Activated CD8-positive, alpha-beta memory T cell treated with anti-CD3 and anti-CD28 coated beads, Interleukin-2, amount 50 U/mL, for 48 hours (primary cell): ENCODE measurements around the gene RBM6.
A peak's percentile ranks its signal among the peaks of the same experiment; 100 is the strongest.
"Not testable (repeated sequence)": the region's sequence is repeated elsewhere in the genome, so short reads cannot be mapped to it uniquely, and the experiment has no call there.

ENCODE experiments used
- DNase-seq: peaks from one replicate; pipeline ENCODE4 v3.0.0-alpha.2; 2020

The RBM6 gene

DNA sequence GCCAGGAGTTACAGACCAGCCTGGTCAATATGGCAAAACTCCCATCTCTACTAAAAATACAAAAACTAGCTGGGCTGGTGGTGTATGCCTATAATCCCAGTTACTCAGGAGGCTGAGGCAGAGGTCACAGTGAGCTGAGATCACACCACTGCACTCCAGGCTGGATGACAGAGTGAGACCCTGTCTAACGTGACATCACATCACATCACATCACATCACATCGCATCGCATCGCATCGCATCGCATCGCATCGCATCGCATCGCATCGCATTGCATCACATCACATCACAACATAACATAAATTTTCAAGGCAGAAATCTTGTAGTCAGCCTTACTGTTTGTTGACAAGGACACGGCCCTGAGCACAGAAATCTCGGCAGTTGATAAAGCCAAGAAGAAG lies 44.4 kb downstream of the RBM6 start:
- no peak for DNase-seq

- no peak for DNase-seq
Observed at GRCh38 chr3:49992326-49992725, 52.4 kb downstream of the RBM6 start.

GRCh38 chr3:49994476-49994875 lies 54.5 kb downstream of the RBM6 start:
- no peak for DNase-seq

- no peak for DNase-seq
Observed at GRCh38 chr3:49996016-49996415, 56.1 kb downstream of the RBM6 start.

GRCh38 chr3:49997862-49998261 lies 57.9 kb downstream of the RBM6 start:
- no peak for DNase-seq

- DNase-seq, result no peak
Observed at GRCh38 chr3:49998326-49998725, 58.4 kb downstream of the RBM6 start.

GRCh38 chr3:50001511-50001910 lies 61.6 kb downstream of the RBM6 start:
- no peak for DNase-seq

DNA sequence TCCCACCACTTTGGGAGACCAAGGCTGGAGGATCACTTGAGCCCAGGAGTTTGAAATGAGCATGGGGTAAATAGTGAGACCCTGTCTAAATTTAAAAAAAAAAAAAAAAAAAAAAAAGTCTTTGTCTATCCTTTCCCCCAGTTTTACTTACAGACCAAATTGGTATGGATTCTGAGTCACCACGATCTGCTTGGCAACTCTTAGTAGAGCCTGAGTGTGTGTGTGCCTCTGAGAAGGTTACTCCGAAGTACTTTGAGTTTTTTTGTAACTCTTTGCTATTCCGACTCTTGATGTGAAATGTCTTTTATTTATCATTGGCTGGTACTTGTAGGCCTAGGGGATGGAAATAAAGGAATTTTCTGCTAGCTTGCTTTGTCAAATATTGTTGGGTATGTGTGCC lies 63.3 kb downstream of the RBM6 start:
- DNase-seq, result no peak

DNA sequence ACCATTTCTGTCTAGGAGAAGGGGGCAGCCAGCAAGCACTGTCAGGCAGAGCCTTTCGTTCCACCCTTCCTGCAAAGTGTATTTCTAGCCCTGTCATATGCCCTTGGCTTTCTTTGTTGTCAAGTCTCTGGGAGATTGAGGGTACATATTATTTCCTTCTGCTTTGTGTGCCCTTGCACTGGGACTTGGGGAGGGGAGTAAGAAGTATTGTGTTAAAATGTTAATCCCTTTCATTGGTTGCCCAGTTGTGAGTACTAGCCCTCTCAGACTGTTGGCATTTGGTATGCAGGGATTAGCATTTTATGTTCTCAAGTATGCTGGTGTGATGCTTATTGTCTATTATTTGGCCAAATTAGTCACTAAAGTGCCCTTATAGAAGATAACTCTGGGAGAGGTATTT lies 63.9 kb downstream of the RBM6 start:
- DNase-seq, result no peak

DNA sequence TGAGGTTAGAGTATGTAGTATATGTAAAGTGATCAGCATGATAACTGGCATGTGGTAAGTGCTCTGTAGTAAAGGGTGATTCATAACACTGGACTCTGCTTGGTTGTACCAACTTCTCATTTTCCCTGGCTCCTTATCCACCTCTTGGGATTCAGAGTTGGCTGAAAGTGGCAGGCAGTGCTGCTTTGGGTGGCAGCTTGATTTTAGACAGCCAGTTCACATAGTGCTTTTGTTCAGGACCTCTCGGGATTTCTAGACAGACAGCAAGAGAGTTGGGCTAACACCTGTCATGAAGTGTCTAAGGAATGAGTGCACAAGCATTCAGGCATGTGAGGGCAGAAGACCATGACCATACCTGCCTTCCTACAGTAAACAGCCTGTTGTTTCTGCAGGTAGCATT lies 69.0 kb downstream of the RBM6 start:
- no peak for DNase-seq

DNA sequence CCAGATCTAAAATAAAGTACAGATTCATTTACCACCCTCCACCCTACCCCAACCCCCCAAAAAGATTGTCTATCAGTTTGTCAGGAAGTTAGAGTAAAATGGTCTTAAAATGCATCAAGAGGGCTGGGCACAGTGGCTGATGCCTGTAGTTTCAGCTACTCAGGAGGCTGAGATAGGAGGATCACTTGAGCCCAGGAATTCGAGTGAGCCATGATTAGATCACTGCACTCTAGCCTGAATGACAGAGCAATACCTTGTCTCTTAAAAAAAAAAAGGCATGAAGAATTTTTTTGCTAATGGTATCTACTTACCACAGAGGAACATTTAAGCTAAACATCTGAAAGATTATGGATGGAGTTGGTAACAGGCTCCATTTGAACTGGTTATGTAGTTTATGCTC lies 71.0 kb downstream of the RBM6 start:
- no peak for DNase-seq

- no peak for DNase-seq
Observed at GRCh38 chr3:50015918-50016317, 76.0 kb downstream of the RBM6 start.

- DNase-seq, result no peak
Observed at GRCh38 chr3:50028346-50028745, 88.4 kb downstream of the RBM6 start.

DNA sequence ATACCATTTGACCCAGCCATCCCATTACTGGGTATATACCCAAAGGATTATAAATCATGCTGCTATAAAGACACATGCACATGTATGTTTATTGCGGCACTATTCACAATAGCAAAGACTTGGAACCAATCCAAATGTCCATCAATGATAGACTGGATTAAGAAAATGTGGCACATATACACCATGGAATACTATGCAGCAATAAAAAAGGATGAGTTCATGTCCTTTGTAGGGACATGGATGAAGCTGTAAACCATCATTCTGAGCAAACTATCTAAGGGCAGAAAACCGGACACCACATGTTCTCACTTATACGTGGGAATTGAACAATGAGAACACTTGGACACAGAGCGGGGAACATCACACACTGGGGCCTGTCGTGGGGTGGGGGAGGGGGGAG lies 91.3 kb downstream of the RBM6 start:
- DNase-seq, result not testable (repeated sequence)

- no peak for DNase-seq
Observed at GRCh38 chr3:50044976-50045375, 105.0 kb downstream of the RBM6 start.

DNA sequence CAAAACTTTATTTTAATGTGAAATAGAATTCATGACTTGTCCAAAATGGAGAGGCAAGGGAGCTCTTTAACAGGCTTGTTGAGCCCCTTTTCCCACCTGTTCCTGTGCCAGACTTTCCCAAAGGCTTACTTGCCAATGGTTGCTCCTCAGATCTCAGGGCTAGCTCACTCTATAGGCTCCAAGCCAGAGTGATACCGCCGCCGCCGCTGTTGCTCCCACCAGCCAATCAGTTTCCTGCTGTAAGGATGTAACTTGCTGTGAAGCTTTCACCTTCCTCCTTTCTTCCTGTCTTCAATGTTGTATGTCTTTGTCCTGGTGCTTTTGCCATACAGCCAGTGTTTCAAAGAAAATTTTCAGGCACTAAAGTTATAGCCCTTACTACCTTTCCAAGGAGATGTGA lies 107.5 kb downstream of the RBM6 start:
- no peak for DNase-seq

DNA sequence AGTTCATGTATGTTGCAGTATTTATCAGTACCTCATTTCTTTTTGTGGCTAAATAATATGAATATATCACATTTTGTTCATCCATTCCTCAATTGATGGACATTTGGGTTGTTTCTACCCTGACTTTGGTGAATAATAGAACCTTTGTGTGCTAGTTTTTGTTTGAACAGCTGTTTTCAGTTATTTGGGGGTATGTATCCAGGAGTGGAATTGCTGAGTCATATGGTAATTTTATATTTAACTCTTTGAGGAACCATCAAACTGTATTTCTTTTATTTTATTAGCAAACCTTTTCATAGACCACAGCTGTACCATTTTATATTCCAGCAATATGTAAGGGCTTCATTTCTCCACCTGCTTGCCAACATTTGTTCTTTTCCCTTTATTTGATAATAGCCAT lies 110.4 kb downstream of the RBM6 start:
- no peak for DNase-seq

DNA sequence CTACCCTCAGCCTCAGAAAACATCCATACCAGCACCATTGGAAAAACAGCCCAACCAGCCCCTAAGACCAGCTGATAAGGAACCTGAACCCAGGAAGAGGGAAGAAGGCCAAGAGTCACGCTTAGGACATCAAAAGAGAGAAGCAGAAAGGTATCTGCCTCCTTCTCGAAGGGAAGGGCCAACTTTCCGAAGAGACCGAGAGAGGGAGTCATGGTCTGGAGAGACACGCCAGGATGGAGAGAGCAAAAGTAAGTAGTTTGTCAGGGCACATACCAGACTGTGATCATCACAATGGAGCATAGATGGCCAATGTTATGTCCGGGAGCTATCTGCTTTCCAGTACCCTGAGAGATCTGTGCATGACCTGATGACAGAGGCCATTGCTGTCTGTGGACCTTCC lies 117.8 kb downstream of the RBM6 start:
- DNase-seq, result no peak

- no peak for DNase-seq
Observed at GRCh38 chr3:50068134-50068533, 128.2 kb downstream of the RBM6 start.

DNA sequence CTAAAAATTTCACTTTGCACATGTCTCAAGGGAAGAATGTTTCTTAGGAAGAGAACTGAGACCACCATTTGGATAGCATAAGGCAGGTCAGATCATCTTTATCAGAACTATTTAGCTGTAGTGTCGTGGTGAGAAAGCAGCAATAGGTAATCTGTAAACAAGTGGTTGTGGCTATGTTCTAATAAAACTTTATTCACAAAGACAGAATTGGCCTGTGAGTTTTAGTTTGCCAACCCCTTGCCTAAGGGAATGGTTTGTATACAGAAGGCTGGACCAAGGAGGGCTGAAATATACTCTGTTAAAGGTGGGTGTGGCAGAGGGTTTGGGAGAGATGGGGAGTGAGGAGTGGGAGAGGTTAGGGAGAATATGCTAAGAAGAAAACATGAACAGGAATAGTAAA lies 138.1 kb downstream of the RBM6 start:
- DNase-seq, result no peak

DNA sequence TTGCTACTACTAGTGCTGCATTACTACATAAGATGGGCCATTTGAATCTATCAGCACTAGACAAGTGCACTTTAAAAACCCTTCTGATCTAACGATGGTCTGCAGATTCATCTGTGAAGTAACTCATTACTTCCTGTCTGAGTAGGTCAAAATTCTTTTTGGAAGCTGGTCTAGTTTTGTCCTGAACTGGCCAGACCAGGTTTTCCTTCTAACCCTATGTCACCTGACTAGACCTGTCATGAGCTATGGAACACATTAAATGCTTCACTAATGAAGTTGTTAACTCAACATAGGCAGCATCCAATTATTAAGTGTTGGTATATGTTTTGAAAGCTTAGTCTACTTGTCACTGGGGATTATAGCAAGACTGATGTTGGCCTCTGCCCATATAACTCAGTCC lies 138.7 kb downstream of the RBM6 start:
- no peak for DNase-seq

DNA sequence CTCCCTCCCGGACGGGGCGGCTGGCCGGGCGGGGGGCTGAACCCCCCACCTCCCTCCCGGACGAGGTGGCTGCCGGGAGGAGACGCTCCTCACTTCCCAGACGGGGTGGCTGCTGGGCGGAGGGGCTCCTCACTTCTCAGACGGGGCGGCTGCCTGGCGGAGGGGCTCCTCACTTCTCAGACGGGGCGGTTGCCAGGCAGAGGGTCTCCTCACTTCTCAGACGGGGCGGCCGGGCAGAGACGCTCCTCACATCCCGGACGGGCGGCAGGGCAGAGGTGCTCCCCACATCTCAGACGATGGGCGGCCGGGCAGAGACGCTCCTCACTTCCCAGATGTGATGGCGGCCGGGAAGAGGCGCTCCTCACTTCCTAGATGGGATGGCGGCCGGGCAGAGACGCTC lies 145.0 kb downstream of the RBM6 start:
- not testable (repeated sequence) for DNase-seq

GRCh38 chr3:50088725-50089608 lies 149.0 kb downstream of the RBM6 start, which contains the start of gene RBM5:
TSS of gene RBM5 (plus strand) at chr3:50088919. CDS start at chr3:50090435, 1,516 bp downstream.
- peak; percentile 93 for DNase-seq

DNA sequence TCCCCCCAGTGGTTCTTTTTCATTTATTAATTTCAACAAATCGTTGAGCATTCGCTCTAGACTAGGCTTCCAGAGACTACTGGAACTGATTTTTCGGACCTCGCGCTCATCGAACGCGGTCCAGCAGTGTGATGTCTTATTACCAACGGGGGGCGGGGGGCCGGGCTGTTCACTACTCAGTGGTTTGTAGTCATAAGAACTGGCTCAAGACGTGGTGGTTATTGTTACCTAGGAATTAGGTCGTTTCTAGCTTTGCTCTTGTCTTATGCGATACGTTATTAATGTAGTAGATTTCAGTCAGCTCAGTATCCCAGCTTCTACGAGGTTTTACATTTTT lies 149.6 kb downstream of the RBM6 start:
- no peak for DNase-seq

DNA sequence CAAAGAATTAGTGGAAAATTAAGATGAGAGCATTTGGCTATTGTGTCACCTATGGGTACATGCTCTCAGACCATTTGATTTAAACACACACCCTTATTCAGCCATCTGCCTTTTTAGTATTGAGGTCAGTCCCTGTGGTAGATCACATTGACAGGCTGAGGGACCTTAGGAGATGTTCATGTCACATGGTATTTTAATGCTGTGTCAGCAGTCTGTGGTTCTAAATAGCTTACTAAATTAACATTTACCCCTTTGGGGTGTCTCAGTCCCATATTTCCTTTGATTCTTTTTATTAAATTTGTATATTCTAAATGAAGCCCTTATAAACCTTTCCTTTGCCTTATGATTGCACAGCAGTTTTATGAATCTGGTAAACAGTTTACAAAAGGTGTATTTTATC lies 151.0 kb downstream of the RBM6 start:
- DNase-seq, result no peak
